AG04449 (cell line): ENCODE data around the gene BMI1.
A peak's percentile ranks its signal among the peaks of the same experiment; 100 is the strongest.

Experiments used
- CTCF ChIA-PET: fragments of 350-600 bp; formaldehyde crosslinking; extraction: SDS; loops from one replicate; lab custom pipeline; 2021; ENCODE audit warnings: antibody characterized with exemption; lab: Yijun Ruan, JAX
- POLR2A ChIA-PET: fragments of 400-600, 350-600 bp; formaldehyde crosslinking; extraction: SDS; loops from one replicate; lab custom pipeline; 2020; ENCODE audit warnings: antibody characterized with exemption, inconsistent platforms; lab: Yijun Ruan, JAX
- DNase-seq: peaks from one replicate; pipeline ENCODE4 v3.0.0-alpha.2; 2010; ENCODE audit warnings: low read depth, low spot score
- H3K4me3 ChIP-seq: 2 replicates; pipeline ENCODE4 v1.5.1; 2011; ENCODE audit warnings: low read depth, mild to moderate bottlenecking, control low read depth, low read length
- TF ChIP-seq, protein P1 (sequence below): IDR thresholded peaks from one replicate; pipeline ENCODE4 v1.5.1; 2011; ENCODE audit warnings: mild to moderate bottlenecking, moderate library complexity, low read length, control low read depth, inconsistent platforms; ENCODE audit not compliant: insufficient read depth; ENCODE audit errors: missing control alignments

The BMI1 gene

DNA sequence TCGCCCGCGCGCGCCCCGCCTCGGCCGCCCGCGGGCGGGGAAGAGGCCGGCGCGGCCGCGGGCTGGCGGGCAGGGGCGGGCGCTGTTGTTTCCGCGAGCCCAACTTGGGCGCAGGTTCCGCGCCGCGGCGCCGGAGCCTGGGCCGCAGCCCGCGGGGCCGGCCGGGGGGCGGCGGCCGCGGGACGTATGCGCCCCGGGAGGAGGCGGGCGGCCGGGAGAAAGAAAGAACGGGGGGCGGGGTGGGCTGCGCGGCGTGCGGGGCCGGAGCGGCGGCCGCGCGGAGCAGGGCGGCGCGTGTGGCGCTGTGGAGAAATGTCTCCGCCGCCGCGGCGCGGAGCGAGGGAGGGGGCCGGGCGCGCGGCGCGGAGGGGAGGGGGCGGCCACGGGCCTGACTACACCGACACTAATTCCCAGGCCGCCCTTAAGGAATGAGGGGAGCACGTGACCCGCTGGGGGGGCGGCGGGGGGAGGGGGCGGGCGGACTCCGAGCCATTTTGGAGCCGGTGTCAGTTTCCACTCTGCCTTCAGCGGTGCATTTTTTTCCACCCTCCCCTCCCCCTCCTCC lies at the start of gene BMI1:
Gene BMI1, plus strand, starts transcription at position 509 of the 565 bp plus-strand sequence. CDS start 5,351 bp downstream, outside the sequence.
- peak within 1 kb of the TSS; percentile 66 for H3K4me3 ChIP-seq
- ChIA-PET CTCF (no interaction called here), POLR2A (interaction anchor here (1.8 to 2.0 kb wide), 2 partner anchors 20 to 116 kb away, joined by 4 to 9 read pairs; no protein-coding TSS in a partner anchor)
- no peak for DNase-seq
- TF ChIP-seq, protein P1, sequence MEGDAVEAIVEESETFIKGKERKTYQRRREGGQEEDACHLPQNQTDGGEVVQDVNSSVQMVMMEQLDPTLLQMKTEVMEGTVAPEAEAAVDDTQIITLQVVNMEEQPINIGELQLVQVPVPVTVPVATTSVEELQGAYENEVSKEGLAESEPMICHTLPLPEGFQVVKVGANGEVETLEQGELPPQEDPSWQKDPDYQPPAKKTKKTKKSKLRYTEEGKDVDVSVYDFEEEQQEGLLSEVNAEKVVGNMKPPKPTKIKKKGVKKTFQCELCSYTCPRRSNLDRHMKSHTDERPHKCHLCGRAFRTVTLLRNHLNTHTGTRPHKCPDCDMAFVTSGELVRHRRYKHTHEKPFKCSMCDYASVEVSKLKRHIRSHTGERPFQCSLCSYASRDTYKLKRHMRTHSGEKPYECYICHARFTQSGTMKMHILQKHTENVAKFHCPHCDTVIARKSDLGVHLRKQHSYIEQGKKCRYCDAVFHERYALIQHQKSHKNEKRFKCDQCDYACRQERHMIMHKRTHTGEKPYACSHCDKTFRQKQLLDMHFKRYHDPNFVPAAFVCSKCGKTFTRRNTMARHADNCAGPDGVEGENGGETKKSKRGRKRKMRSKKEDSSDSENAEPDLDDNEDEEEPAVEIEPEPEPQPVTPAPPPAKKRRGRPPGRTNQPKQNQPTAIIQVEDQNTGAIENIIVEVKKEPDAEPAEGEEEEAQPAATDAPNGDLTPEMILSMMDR, result no peak

GRCh38 chr10:22271786-22272185 lies 49.1 kb upstream of the BMI1 start:
- ChIA-PET CTCF (interaction anchor here (0.6 kb wide), 1 partner anchor 776 kb away, joined by 3 read pairs; no protein-coding TSS in a partner anchor), POLR2A (no interaction called here)
- no peak overlapping the region for H3K4me3 ChIP-seq
- DNase-seq, result no peak
- TF ChIP-seq, protein P1, result no peak

- no peak for DNase-seq
- ChIA-PET POLR2A (no interaction called here), CTCF (no interaction called here)
- H3K4me3 ChIP-seq, result no peak overlapping the region
- TF ChIP-seq, protein P1, result no peak
Observed at GRCh38 chr10:22278441-22278782, 42.5 kb upstream of the BMI1 start.

GRCh38 chr10:22280078-22280477 lies 40.8 kb upstream of the BMI1 start:
- CTCF ChIA-PET, result no interaction called here
- no peak overlapping the region for H3K4me3 ChIP-seq
- TF ChIP-seq, protein P1, result no peak
- DNase-seq, result no peak
- POLR2A ChIA-PET, result no interaction called here

DNA sequence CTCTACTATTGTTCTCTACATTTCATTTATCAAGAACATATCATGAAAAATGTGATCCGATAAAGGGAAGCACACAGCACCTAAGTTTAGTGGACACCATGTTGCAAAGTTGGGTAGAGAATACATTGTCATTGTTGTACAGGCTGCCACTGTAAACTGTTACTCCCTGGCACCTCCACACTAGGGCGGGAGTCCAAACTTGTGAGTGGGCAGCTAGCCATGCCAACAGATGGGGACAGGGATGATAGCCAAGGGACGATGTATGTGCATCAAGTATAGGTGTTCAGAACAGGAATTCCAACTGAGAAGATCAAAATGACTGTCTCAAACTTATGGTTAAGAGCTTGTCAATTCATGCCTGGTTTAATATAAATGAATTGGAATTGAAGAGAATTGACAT lies 35.8 kb upstream of the BMI1 start:
- ChIA-PET CTCF (no interaction called here), POLR2A (no interaction called here)
- TF ChIP-seq, protein P1, result no peak
- no peak overlapping the region for H3K4me3 ChIP-seq
- no peak for DNase-seq

GRCh38 chr10:22293747-22294404 lies 27.0 kb upstream of the BMI1 start:
- H3K4me3 ChIP-seq, result no peak overlapping the region
- no peak for DNase-seq
- ChIA-PET CTCF (no interaction called here), POLR2A (no interaction called here)
- TF ChIP-seq, protein P1, result no peak
